ENCODE measurements around the gene VGF.
"Not testable (repeated sequence)": the region's sequence is repeated elsewhere in the genome, so short reads cannot be mapped to it uniquely, and the experiment has no call there.

The VGF gene

GRCh38 chr7:101132626-101133600, 32.5 kb downstream of the VGF start:
- WGBS: 94% methylated on average over 18 of the region's 18 CpGs
- not testable (repeated sequence) for H3K27ac ChIP-seq (ENCODE audit: low read depth, low read length); H3K4me3 ChIP-seq (ENCODE audit: low read length); H3K9me3 ChIP-seq (ENCODE audit: insufficient read depth, low read depth, low read length); H3K9ac ChIP-seq (ENCODE audit: low read depth, low read length); H3K27me3 ChIP-seq (ENCODE audit: insufficient read depth, low read length)
- peaks cover 14% of the 10 kb centered on the region for H3K4me1 ChIP-seq (ENCODE audit: insufficient read depth, low read length)
- H3K36me3 ChIP-seq (ENCODE audit: insufficient read depth, low read length): peaks cover 20% of the 10 kb centered on the region; the same call in 1 of the 2 replicates

- H3K36me3 ChIP-seq (ENCODE audit: insufficient read depth, low read length): peaks cover 13% of the 10 kb centered on the region; the same call in 1 of the 2 replicates
- peaks cover 27% of the 10 kb centered on the region for H3K4me1 ChIP-seq (ENCODE audit: insufficient read depth, low read length)
- no peak overlapping the region for H3K27ac ChIP-seq (ENCODE audit: low read depth, low read length)
- no peaks in the 10 kb centered on the region for H3K27me3 ChIP-seq (ENCODE audit: insufficient read depth, low read length)
- WGBS: 88% methylated on average over 1 of the region's 3 CpGs
- no peak overlapping the region for H3K9ac ChIP-seq (ENCODE audit: low read depth, low read length)
- H3K9me3 ChIP-seq (ENCODE audit: insufficient read depth, low read depth, low read length): no peaks in the 10 kb centered on the region
- H3K4me3 ChIP-seq (ENCODE audit: low read length): no peak overlapping the region
Measured at GRCh38 chr7:101129603-101130117, 35.7 kb downstream of the VGF start.

- H3K9ac ChIP-seq (ENCODE audit: low read depth, low read length): no peak overlapping the region; the same call in 1 of the 2 replicates
- H3K4me3 ChIP-seq (ENCODE audit: low read length): 0 out of 2 replicates have a peak overlapping the region, but pooled peaks have one; percentile 47
- no peaks in the 10 kb centered on the region for H3K9me3 ChIP-seq (ENCODE audit: insufficient read depth, low read depth, low read length)
- WGBS: 83% methylated on average over 14 of the region's 14 CpGs
- H3K27me3 ChIP-seq (ENCODE audit: insufficient read depth, low read length): no peaks in the 10 kb centered on the region
- no peak overlapping the region for H3K27ac ChIP-seq (ENCODE audit: low read depth, low read length)
- H3K4me1 ChIP-seq (ENCODE audit: insufficient read depth, low read length): peaks cover 15% of the 10 kb centered on the region
- peaks cover 13% of the 10 kb centered on the region; the same call in 1 of the 2 replicates for H3K36me3 ChIP-seq (ENCODE audit: insufficient read depth, low read length)
Measured at GRCh38 chr7:101128040-101128834, 37.1 kb downstream of the VGF start.

GRCh38 chr7:101127460-101128039, 37.8 kb downstream of the VGF start:
- Histone ChIP-seq H3K4me1 (ENCODE audit: insufficient read depth, low read length) (peaks cover 20% of the 10 kb centered on the region), H3K4me3 (ENCODE audit: low read length) (peak overlapping the region; percentile 47), H3K27me3 (ENCODE audit: insufficient read depth, low read length) (no peaks in the 10 kb centered on the region), H3K36me3 (ENCODE audit: insufficient read depth, low read length) (peaks cover 12% of the 10 kb centered on the region; the same call in 1 of the 2 replicates), H3K9me3 (ENCODE audit: insufficient read depth, low read depth, low read length) (no peaks in the 10 kb centered on the region), H3K27ac (ENCODE audit: low read depth, low read length) (peak overlapping the region; percentile 41; the same call in 1 of the 2 replicates), H3K9ac (ENCODE audit: low read depth, low read length) (peak overlapping the region; percentile 4; the same call in 1 of the 2 replicates)
- WGBS: 74% methylated on average over 3 of the region's 3 CpGs

- Histone ChIP-seq H3K36me3 (ENCODE audit: insufficient read depth, low read length) (peaks cover 8% of the 10 kb centered on the region; the same call in 1 of the 2 replicates), H3K9me3 (ENCODE audit: insufficient read depth, low read depth, low read length) (no peaks in the 10 kb centered on the region), H3K27ac (ENCODE audit: low read depth, low read length) (peak within 1 kb of the TSS; percentile 41; the same call in 1 of the 2 replicates), H3K9ac (ENCODE audit: low read depth, low read length) (peak within 1 kb of the TSS; percentile 4; the same call in 1 of the 2 replicates), H3K27me3 (ENCODE audit: insufficient read depth, low read length) (no peaks in the 10 kb centered on the region), H3K4me3 (ENCODE audit: low read length) (peak within 1 kb of the TSS; percentile 47), H3K4me1 (ENCODE audit: insufficient read depth, low read length) (peaks cover 27% of the 10 kb centered on the region)
- 16% methylated on average over 22 of the region's 22 CpGs for WGBS
Measured at GRCh38 chr7:101126651-101127459, 38.5 kb downstream of the VGF start, which contains the start of gene SERPINE1. Gene SERPINE1, plus strand, starts transcription at chr7:101127104. Its CDS starts 1,290 bp downstream, at chr7:101128394.

- Histone ChIP-seq H3K4me3 (ENCODE audit: low read length) (no peak overlapping the region), H3K36me3 (ENCODE audit: insufficient read depth, low read length) (peaks cover 5% of the 10 kb centered on the region; the same call in 1 of the 2 replicates), H3K4me1 (ENCODE audit: insufficient read depth, low read length) (peaks cover 29% of the 10 kb centered on the region), H3K9ac (ENCODE audit: low read depth, low read length) (no peak overlapping the region), H3K27ac (ENCODE audit: low read depth, low read length) (no peak overlapping the region), H3K27me3 (ENCODE audit: insufficient read depth, low read length) (no peaks in the 10 kb centered on the region), H3K9me3 (ENCODE audit: insufficient read depth, low read depth, low read length) (no peaks in the 10 kb centered on the region)
- 75% methylated on average over 15 of the region's 15 CpGs for WGBS
Measured at GRCh38 chr7:101125989-101126650, 39.2 kb downstream of the VGF start.

GRCh38 chr7:101124376-101125056, 40.9 kb downstream of the VGF start:
- Histone ChIP-seq H3K27ac (ENCODE audit: low read depth, low read length) (no peak overlapping the region), H3K27me3 (ENCODE audit: insufficient read depth, low read length) (no peaks in the 10 kb centered on the region), H3K36me3 (ENCODE audit: insufficient read depth, low read length) (no peaks in the 10 kb centered on the region), H3K4me1 (ENCODE audit: insufficient read depth, low read length) (peaks cover 29% of the 10 kb centered on the region), H3K9me3 (ENCODE audit: insufficient read depth, low read depth, low read length) (no peaks in the 10 kb centered on the region), H3K4me3 (ENCODE audit: low read length) (no peak overlapping the region), H3K9ac (ENCODE audit: low read depth, low read length) (no peak overlapping the region)
- WGBS: 80% methylated on average over 7 of the region's 7 CpGs

- no peaks in the 10 kb centered on the region for H3K27me3 ChIP-seq (ENCODE audit: insufficient read depth, low read length)
Measured at GRCh38 chr7:101123703-101124068, 41.7 kb downstream of the VGF start.

GRCh38 chr7:101122933-101123702, 42.3 kb downstream of the VGF start:
- Histone ChIP-seq H3K9me3 (ENCODE audit: insufficient read depth, low read depth, low read length) (no peaks in the 10 kb centered on the region), H3K9ac (ENCODE audit: low read depth, low read length) (0 out of 2 replicates have a peak overlapping the region, but pooled peaks have one; percentile 25), H3K27ac (ENCODE audit: low read depth, low read length) (no peak overlapping the region; the same call in 1 of the 2 replicates), H3K36me3 (ENCODE audit: insufficient read depth, low read length) (no peaks in the 10 kb centered on the region), H3K4me3 (ENCODE audit: low read length) (no peak overlapping the region), H3K4me1 (ENCODE audit: insufficient read depth, low read length) (peaks cover 29% of the 10 kb centered on the region), H3K27me3 (ENCODE audit: insufficient read depth, low read length) (no peaks in the 10 kb centered on the region)
- WGBS: 93% methylated on average over 11 of the region's 11 CpGs

More at GRCh38 chr7:101123703-101124068, 41.7 kb downstream of the VGF start:
- Histone ChIP-seq H3K9ac (ENCODE audit: low read depth, low read length) (no peak overlapping the region), H3K27ac (ENCODE audit: low read depth, low read length) (no peak overlapping the region), H3K4me1 (ENCODE audit: insufficient read depth, low read length) (peaks cover 29% of the 10 kb centered on the region), H3K4me3 (ENCODE audit: low read length) (no peak overlapping the region), H3K36me3 (ENCODE audit: insufficient read depth, low read length) (no peaks in the 10 kb centered on the region), H3K9me3 (ENCODE audit: insufficient read depth, low read depth, low read length) (no peaks in the 10 kb centered on the region)
- 97% methylated on average over 3 of the region's 3 CpGs for WGBS
